ENCODE results near the gene CLMP.
"Not testable (repeated sequence)": the region's sequence is repeated elsewhere in the genome, so short reads cannot be mapped to it uniquely, and the experiment has no call there.

Gene CLMP

GRCh38 chr11:123135863-123136446 lies 59.1 kb downstream of the CLMP start:
- no peak for DNase-seq (ENCODE audit: low spot score)

GRCh38 chr11:123132881-123133280 lies 62.2 kb downstream of the CLMP start:
- DNase-seq (ENCODE audit: low spot score), result no peak

- not testable (repeated sequence) for DNase-seq (ENCODE audit: low spot score)
Observed at GRCh38 chr11:123132034-123132766, 62.8 kb downstream of the CLMP start.

GRCh38 chr11:123129920-123130319 lies 65.1 kb downstream of the CLMP start:
- peak; percentile 72 for DNase-seq (ENCODE audit: low spot score)

- no peak for DNase-seq (ENCODE audit: low spot score)
Observed at GRCh38 chr11:123125169-123125568, 69.9 kb downstream of the CLMP start.

GRCh38 chr11:123122852-123123251 lies 72.2 kb downstream of the CLMP start:
- DNase-seq (ENCODE audit: low spot score), result no peak

GRCh38 chr11:123122341-123122740 lies 72.7 kb downstream of the CLMP start:
- no peak for DNase-seq (ENCODE audit: low spot score)

- no peak for DNase-seq (ENCODE audit: low spot score)
Observed at GRCh38 chr11:123116486-123116885, 78.6 kb downstream of the CLMP start.

- DNase-seq (ENCODE audit: low spot score), result peak; percentile 45
Observed at GRCh38 chr11:123111465-123111864, 83.6 kb downstream of the CLMP start.

- DNase-seq (ENCODE audit: low spot score), result no peak
Observed at GRCh38 chr11:123110397-123110796, 84.7 kb downstream of the CLMP start.

- no peak for DNase-seq (ENCODE audit: low spot score)
Observed at GRCh38 chr11:123107945-123108495, 87.0 kb downstream of the CLMP start.

- no peak for DNase-seq (ENCODE audit: low spot score)
Observed at GRCh38 chr11:123104697-123105096, 90.4 kb downstream of the CLMP start.

- peak; percentile 72 for DNase-seq (ENCODE audit: low spot score)
Observed at GRCh38 chr11:123103326-123103980, 91.6 kb downstream of the CLMP start.

GRCh38 chr11:123100379-123101085 lies 94.5 kb downstream of the CLMP start:
- DNase-seq (ENCODE audit: low spot score), result no peak

GRCh38 chr11:123098990-123099389 lies 96.1 kb downstream of the CLMP start:
- no peak for DNase-seq (ENCODE audit: low spot score)

- no peak for DNase-seq (ENCODE audit: low spot score)
Observed at GRCh38 chr11:123093739-123094138, 101.3 kb downstream of the CLMP start.

- no peak for DNase-seq (ENCODE audit: low spot score)
Observed at GRCh38 chr11:123091506-123091905, 103.5 kb downstream of the CLMP start.

- DNase-seq (ENCODE audit: low spot score), result not testable (repeated sequence)
Observed at GRCh38 chr11:123090168-123090567, 104.9 kb downstream of the CLMP start.

- not testable (repeated sequence) for DNase-seq (ENCODE audit: low spot score)
Observed at GRCh38 chr11:123088896-123089295, 106.2 kb downstream of the CLMP start.

GRCh38 chr11:123087657-123088056 lies 107.4 kb downstream of the CLMP start:
- not testable (repeated sequence) for DNase-seq (ENCODE audit: low spot score)

- DNase-seq (ENCODE audit: low spot score), result no peak
Observed at GRCh38 chr11:123086305-123086704, 108.7 kb downstream of the CLMP start.

GRCh38 chr11:123085497-123085896 lies 109.6 kb downstream of the CLMP start:
- DNase-seq (ENCODE audit: low spot score), result no peak
